Bronchial smooth muscle cell (primary cell): ENCODE data around the gene CXXC1. TPM values are rescaled to one million over a fixed set of nuclear protein-coding genes. Genes with fewer than 3 reads are reported as not detected.

Experiments used
- total RNA-seq: library from RNA; depleted of rRNA; stranded (reverse); fragments of >200 nt; gene quantifications from 2 replicates; pipeline ENCODE4 v1.2.1, GENCODE V29; 2014

Gene CXXC1
- 38.8 and 57.2 TPM in 2 replicates for total RNA-seq

DNA sequence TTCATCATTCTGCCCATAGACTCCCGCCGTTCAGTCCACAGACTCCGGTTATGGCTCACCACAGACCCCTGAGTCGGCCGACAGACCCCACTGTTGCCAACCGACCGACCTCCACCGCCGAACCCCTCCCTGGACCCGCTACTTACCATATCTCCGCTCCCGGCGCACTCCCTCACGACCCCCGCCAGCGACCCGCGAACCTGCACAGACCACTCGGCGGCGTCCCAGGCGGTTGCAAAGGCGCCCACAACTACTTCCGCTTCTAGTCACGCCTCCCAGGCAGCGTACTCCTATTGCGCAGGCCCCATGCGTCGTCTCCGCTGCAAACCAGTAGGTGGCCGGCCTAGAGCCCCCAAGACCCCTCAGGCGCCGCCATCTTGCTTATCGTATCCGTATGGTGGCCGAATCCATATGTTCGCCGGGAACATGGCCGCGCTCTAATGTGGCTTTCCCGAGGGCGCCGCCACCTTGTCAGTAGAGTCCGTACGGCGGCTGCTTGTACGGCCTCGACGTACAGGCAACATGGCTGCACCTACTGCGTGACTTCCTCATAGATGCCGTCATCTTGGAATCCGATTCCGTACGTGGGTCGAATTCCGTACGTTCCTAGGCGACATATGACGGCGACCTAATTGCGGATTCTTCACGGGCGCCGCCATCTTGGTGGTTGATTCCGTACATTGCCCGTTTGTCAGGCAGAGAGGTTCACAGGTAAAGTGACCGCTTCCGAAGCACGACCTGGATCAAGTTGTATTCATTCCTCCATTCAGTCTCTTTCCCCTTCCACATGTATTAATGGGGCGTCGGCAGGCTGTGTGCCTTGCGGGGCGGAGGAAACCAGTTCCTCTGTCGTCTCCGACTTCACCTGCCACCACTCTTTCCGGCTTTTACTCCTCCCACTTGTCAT, at the start of gene CXXC1:
Gene CXXC1, minus strand, starts transcription at position 252 of the 907 bp plus-strand sequence. Its CDS starts 103 bp downstream, at position 149.

DNA sequence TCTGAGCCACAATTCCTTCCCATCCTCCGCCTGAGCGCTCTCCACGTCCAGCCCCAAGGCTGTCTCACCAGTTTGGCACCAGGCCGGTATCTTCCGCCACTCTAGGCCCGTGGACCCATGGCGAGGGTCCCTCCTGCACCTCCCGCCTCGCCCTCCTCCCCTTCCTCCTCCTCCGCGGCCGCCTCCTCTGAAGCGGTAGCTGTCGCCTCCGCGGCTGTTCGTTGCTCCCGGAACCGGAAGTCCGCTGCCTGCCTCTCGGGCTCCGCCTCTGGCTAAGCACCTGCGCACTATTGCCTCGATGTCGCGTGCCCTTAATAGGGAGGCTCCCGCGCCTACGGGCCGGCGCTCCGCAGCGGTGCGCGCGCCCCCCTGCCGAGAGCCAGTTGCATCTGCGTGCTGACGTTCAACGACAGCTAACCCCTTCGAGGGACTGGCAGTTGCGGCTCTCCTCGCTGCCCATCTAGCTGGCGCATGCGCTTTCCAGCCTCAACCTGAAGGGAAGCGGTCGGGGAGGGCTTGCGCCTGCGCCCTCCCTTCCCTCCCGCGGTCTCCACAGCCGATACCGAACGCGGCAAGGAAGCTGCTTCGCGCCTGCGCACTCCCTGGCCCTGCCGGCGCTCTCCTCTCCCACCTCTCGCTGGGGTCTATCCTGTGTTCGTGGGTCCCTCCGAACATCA, 6.1 kb downstream of the CXXC1 start, which contains the start of gene MBD1:
Gene MBD1, minus strand, starts transcription at position 229 of the 677 bp plus-strand sequence. CDS start 1,531 bp downstream, outside the sequence.

DNA sequence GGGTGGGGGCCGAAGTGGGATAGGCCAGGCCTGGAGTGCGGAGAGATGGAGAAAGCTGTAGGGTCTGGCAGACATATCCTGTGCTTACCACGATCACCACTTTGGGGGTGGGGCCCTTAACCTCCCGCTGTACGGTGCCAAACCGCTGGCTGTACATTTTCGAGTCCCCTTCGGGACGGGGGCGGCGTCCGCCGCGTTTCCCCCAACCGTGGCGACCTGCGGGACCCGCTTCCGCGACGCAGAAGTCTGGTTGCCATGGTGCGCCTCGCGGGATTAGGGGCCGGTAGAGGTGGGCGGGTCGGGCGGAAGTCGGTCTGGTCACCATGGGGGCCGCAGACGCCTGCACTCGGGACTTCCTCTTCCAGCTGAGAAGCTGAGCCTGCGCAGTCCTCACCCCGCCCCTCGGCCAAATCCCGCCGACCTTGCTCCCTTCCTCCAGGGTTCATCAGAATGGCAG, 21.2 kb downstream of the CXXC1 start, which contains the start of gene CFAP53:
Gene CFAP53, minus strand, starts transcription at position 248 of the 457 bp plus-strand sequence. Its CDS starts 91 bp downstream, at position 157.

Other genes starting within 250 kb of the CXXC1 start
- under 0.01 and 0.17 TPM in 2 replicates for gene MYO5B, start 92.5 kb downstream of the CXXC1 start, total RNA-seq
- 0.47 and 0.77 TPM in 2 replicates for gene CFAP53, start 21.2 kb downstream of the CXXC1 start, total RNA-seq
- gene MBD1, start 6.2 kb downstream of the CXXC1 start, total RNA-seq = 54.4 and 62.3 TPM in 2 replicates
- 0.52 and 0.95 TPM in 2 replicates for gene SKA1, start 87.4 kb upstream of the CXXC1 start, total RNA-seq